Left ventricle myocardium inferior (tissue), 1 donor: ENCODE data around the gene OPTN. TPM values are rescaled to one million over a fixed set of nuclear protein-coding genes. Genes with fewer than 3 reads are reported as not detected.

ENCODE experiments used
- DNase-seq: peaks from one replicate; pipeline ENCODE4 v3.0.0-alpha.2; 2020
- H3K27ac ChIP-seq: fragments of 200-600 bp; replicated peaks from 2 replicates; pipeline ENCODE4 v1.8.0; 2021
- H3K27me3 ChIP-seq: fragments of 200-600 bp; 2 replicates; pipeline ENCODE4 v1.8.0; 2021; ENCODE audit warnings: low read depth
- H3K36me3 ChIP-seq: fragments of 200-600 bp; 2 replicates; pipeline ENCODE4 v1.8.0; 2021
- H3K4me1 ChIP-seq: fragments of 200-600 bp; 2 replicates; pipeline ENCODE4 v1.8.0; 2021
- H3K4me3 ChIP-seq: fragments of 200-600 bp; 2 replicates; pipeline ENCODE4 v1.8.0; 2021; ENCODE audit warnings: mild to moderate bottlenecking, moderate library complexity
- H3K9me3 ChIP-seq: fragments of 200-600 bp; replicated peaks from 2 replicates; pipeline ENCODE4 v1.8.0; 2021
- CTCF ChIP-seq: fragments of 200-600 bp; IDR thresholded peaks from 2 replicates; pipeline ENCODE4 v1.8.0; 2021; ENCODE audit warnings: antibody characterized with exemption, mild to moderate bottlenecking, borderline replicate concordance
- intact Hi-C: fragments of 100-400 bp; cut with micrococcal nuclease; formaldehyde crosslinking; loops from one replicate; pipeline ENCODE4 v1.11.0; 2022
- total RNA-seq: library from RNA; stranded (reverse); fragmentation: NEBNext Ultra II Directional; extraction: Animal tissue kit (Norgen Biotek cat#: 25700); gene quantifications from one replicate; pipeline ENCODE4 v1.2.1, GENCODE V29; 2021
- donor health status: DM: no; HTN: yes; CAD: no; lungs with severe emphysema.

The OPTN gene
- total RNA-seq, 1 donor from 2014 or later: 129 TPM

GRCh38 chr10:13100349-13101294 is 659 bp downstream of the OPTN start:
- intact Hi-C loops: no loop called here
- peak overlapping the region; percentile 96 for H3K27ac ChIP-seq
- H3K9me3 ChIP-seq: no peaks in the 10 kb centered on the region
- H3K27me3 ChIP-seq: no peaks in the 10 kb centered on the region
- no peak for TF ChIP-seq CTCF
- H3K4me1 ChIP-seq: peaks cover 62% of the 10 kb centered on the region
- H3K36me3 ChIP-seq: no peaks in the 10 kb centered on the region
- H3K4me3 ChIP-seq: peak overlapping the region; percentile 95
- DNase-seq: peak; percentile 31

GRCh38 chr10:13102002-13102794 is 2.2 kb downstream of the OPTN start:
- Histone ChIP-seq H3K27ac (peak overlapping the region; percentile 96), H3K27me3 (no peaks in the 10 kb centered on the region), H3K4me1 (peaks cover 72% of the 10 kb centered on the region), H3K4me3 (peak overlapping the region; percentile 95), H3K36me3 (no peaks in the 10 kb centered on the region), H3K9me3 (no peaks in the 10 kb centered on the region)
- DNase-seq: no peak
- no peak for TF ChIP-seq CTCF
- intact Hi-C loops: no loop called here

GRCh38 chr10:13103554-13103953 is 3.6 kb downstream of the OPTN start:
- Histone ChIP-seq H3K4me1 (peaks cover 79% of the 10 kb centered on the region), H3K4me3 (no peak overlapping the region), H3K27me3 (no peaks in the 10 kb centered on the region), H3K9me3 (no peaks in the 10 kb centered on the region), H3K27ac (peak overlapping the region; percentile 96), H3K36me3 (peaks cover 6% of the 10 kb centered on the region)
- DNase-seq: no peak
- TF ChIP-seq CTCF: no peak
- intact Hi-C loops: no loop called here

GRCh38 chr10:13104697-13105096 is 4.7 kb downstream of the OPTN start:
- Histone ChIP-seq H3K4me3 (no peak overlapping the region), H3K27ac (no peak overlapping the region), H3K36me3 (peaks cover 16% of the 10 kb centered on the region), H3K9me3 (no peaks in the 10 kb centered on the region), H3K27me3 (no peaks in the 10 kb centered on the region), H3K4me1 (peaks cover 69% of the 10 kb centered on the region)
- intact Hi-C loops: no loop called here
- no peak for TF ChIP-seq CTCF
- no peak for DNase-seq

GRCh38 chr10:13105184-13105583 is 5.2 kb downstream of the OPTN start:
- Histone ChIP-seq H3K9me3 (no peaks in the 10 kb centered on the region), H3K36me3 (peaks cover 20% of the 10 kb centered on the region), H3K4me3 (no peak overlapping the region), H3K27ac (no peak overlapping the region), H3K27me3 (no peaks in the 10 kb centered on the region), H3K4me1 (peaks cover 68% of the 10 kb centered on the region)
- TF ChIP-seq CTCF: no peak
- intact Hi-C loops: no loop called here
- DNase-seq: no peak
